SK-N-MC (cell line): ENCODE measurements around the gene DTX3.

Experiments
- EZH2 ChIP-seq: fragments of 200-600 bp; sonication (generic); IDR thresholded peaks from one replicate; pipeline ENCODE4 v1.6.1; 2017; ENCODE audit warnings: antibody characterized with exemption
- FOXP2 ChIP-seq: optimal IDR thresholded peaks from 2 replicates; pipeline ENCODE3; 2011; ENCODE audit warnings: mild to moderate bottlenecking, moderate library complexity; ENCODE audit not compliant: insufficient read depth; ENCODE audit errors: extremely low read length, control extremely low read depth
- POLR2AphosphoS5 ChIP-seq: IDR thresholded peaks from 2 replicates; pipeline ENCODE4 v1.6.1; 2012; ENCODE audit warnings: mild to moderate bottlenecking, low read depth, low read length, borderline replicate concordance

GRCh38 chr12:57609781-57610553, 5.3 kb downstream of the DTX3 start:
- TF ChIP-seq POLR2AphosphoS5 (no peak), EZH2 (no peak), FOXP2 (no peak)
